Dendritic cell treated with granulocyte-macrophage colony-stimulating factor and Interleukin-4, amounts not matched to agents 40 ng/mL and 50 ng/mL, for 4 days (primary cell): ENCODE measurements around the gene SLC40A1.

Source experiments
- H3K27ac Mint-ChIP-seq: one replicate; pipeline ENCODE4 v1.8.0; 2022; ENCODE audit warnings: mild to moderate bottlenecking, mixed read lengths
- H3K27me3 Mint-ChIP-seq: one replicate; pipeline ENCODE4 v1.8.0; 2022; ENCODE audit warnings: mild to moderate bottlenecking, mixed read lengths
- H3K36me3 Mint-ChIP-seq: one replicate; pipeline ENCODE4 v1.8.0; 2022; ENCODE audit warnings: low read depth, mixed read lengths
- H3K4me1 Mint-ChIP-seq: one replicate; pipeline ENCODE4 v1.8.0; 2022; ENCODE audit warnings: low read depth, mixed read lengths
- H3K4me3 Mint-ChIP-seq: one replicate; pipeline ENCODE4 v1.8.0; 2022; ENCODE audit warnings: mild to moderate bottlenecking, moderate library complexity, mixed read lengths
- H3K9me3 Mint-ChIP-seq: one replicate; pipeline ENCODE4 v1.8.0; 2022; ENCODE audit warnings: mixed read lengths
- intact Hi-C: fragments of 100-400 bp; cut with micrococcal nuclease; formaldehyde crosslinking; loops from one replicate; pipeline ENCODE4 v1.15.0; 2022

SLC40A1 gene, protein sequence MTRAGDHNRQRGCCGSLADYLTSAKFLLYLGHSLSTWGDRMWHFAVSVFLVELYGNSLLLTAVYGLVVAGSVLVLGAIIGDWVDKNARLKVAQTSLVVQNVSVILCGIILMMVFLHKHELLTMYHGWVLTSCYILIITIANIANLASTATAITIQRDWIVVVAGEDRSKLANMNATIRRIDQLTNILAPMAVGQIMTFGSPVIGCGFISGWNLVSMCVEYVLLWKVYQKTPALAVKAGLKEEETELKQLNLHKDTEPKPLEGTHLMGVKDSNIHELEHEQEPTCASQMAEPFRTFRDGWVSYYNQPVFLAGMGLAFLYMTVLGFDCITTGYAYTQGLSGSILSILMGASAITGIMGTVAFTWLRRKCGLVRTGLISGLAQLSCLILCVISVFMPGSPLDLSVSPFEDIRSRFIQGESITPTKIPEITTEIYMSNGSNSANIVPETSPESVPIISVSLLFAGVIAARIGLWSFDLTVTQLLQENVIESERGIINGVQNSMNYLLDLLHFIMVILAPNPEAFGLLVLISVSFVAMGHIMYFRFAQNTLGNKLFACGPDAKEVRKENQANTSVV

DNA sequence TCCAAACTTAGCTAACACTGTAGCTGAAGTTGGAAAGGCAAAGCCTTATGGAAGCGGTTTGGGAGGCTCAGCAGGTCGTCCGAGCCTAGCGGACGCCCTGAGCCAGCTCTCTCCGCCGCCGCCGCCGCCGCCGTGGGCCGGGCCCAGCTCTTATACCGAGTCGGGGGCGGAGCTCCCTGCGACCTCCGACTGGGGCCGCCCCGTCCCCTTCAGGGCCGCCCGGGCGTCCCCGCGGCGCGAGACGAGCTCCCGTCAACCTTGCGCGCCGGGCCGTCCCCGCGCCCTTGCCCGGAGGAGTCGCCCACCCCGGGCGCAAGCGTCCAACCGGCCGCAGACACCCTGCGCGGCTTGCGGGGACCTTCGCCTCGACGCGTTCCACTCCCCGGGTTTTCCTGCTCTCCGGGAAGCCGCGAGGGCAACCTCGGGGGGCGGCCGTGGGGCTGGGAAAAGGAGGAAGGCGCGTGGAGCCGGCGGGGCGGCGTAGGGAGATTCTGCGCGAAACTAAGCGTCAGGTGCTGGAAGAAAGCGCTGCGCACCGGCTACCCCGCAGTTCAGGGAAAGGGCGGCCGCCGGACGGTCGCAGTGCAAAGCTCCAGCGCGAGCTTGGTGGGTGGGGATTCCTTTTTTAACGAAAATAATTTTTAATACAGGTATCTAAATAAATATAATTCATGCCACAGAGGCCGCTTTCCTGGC lies at the start of gene SLC40A1:
Gene SLC40A1 (minus strand): TSS at position 129 of the 696 bp plus-strand sequence. CDS start 326 bp downstream, outside the sequence.
- Mint-ChIP-seq H3K27ac (peak within 1 kb of the TSS; percentile 76), H3K4me3 (peak within 1 kb of the TSS; percentile 92), H3K4me1 (peaks cover 67% of the 10 kb centered on the region), H3K36me3 (peaks cover 27% of the 10 kb centered on the region), H3K9me3 (no peaks in the 10 kb centered on the region), H3K27me3 (peaks cover 14% of the 10 kb centered on the region)
- intact Hi-C loops, result loop anchor here (5.0 kb wide), 2 partner anchors 36 to 139 kb away; partner anchors contain the start of gene WDR75

DNA sequence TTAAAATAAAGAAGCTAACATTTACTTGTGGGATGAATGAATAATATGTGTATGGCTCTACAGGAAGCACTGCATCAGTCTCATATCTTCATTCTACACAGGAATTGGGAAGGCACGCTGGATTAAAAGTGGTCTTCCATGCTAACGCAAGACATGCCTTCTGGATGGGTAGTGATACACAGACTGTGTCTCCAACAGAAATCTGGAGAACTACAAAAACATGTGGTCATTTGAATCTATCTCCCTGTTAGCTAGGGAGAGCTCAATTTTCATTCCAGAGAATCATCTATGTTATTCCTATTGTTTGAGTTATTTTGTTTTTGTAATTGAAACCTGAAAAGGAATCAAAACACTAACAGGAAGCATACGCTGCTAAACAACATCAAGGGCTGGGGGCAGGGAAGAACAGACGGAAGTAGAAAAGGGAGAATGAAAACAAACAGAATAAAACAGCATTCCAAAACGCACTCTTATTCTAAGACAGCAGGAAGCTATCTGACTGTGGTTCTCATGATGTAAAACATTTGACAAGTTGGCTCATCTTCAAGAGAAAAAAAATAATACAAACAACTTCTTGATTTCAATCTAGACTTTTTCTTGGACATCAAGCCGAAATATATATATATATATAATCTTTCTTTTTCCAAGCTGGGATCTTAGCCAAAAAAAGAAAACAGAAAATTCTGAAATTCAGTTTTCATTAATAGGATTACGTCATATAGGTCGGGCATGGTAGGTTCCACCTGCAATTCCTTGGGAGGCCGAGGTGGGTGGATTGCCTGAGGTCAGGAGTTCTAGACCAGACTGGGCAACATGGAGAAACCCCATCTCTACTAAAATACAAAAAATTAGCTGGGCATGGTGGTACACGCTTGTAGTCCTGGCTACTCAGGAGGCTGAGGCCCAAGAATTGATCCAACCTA lies 49.2 kb upstream of the SLC40A1 start:
- Mint-ChIP-seq H3K27ac (no peak overlapping the region), H3K4me1 (no peaks in the 10 kb centered on the region), H3K4me3 (no peak overlapping the region), H3K27me3 (no peaks in the 10 kb centered on the region), H3K9me3 (no peaks in the 10 kb centered on the region), H3K36me3 (no peaks in the 10 kb centered on the region)
- intact Hi-C loops, result loop anchor here (10.0 kb wide), 1 partner anchor 535 kb away; no protein-coding TSS in a partner anchor

DNA sequence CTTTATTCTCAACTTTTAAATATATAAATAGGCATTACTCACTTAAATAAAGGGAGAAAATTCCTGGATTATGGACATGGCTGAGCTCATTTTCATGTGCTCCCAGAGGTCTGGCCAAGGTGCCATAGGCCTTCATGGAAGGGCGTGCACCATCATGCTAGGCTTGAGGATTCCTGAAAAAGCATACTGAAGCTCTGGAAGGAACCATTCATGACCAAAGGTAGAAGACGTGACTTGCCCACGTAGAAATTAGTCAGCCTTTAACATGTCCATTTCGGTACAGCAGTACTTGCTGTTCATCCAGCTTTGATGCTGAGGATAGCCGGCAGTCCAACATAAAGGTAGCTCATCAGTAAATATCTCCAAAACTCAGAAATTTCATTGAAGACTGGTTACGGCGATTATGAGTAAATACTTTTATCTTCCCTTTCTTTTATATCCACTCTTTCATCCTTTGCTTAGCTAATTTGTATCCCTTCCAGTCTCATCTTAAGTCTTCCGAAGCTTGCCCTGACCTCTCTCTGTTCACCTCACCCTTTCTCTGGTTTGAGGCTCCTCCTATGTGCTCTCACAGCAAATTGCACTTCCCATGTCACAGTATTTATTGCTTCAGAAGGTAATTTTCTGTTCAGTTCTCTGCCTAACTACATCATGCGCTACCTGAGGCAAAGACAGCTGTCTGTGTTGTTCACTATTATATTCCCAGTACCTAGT lies 48.4 kb upstream of the SLC40A1 start:
- no peak overlapping the region for H3K27ac Mint-ChIP-seq
- H3K36me3 Mint-ChIP-seq, result no peaks in the 10 kb centered on the region
- H3K9me3 Mint-ChIP-seq, result no peaks in the 10 kb centered on the region
- intact Hi-C loops, result no loop called here
- H3K4me3 Mint-ChIP-seq, result no peak overlapping the region
- no peaks in the 10 kb centered on the region for H3K4me1 Mint-ChIP-seq
- H3K27me3 Mint-ChIP-seq, result no peaks in the 10 kb centered on the region

DNA sequence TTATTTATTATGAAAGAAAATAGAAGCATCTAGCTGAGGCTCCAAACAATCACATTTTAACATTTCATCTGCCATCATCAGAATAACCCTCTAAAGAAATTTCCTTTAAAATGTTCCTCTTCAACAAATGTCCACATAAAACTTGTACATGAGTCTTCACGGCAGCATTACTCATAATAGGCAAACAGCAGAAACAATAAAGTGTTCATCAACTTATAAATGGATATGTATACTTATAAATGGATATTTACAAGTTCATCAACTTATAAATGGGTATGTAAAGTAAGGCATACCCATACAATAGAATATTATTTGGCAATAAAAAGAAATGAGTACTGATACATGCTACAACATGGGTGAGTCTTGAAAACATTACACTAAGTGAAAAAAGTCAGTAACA lies 47.2 kb upstream of the SLC40A1 start:
- H3K36me3 Mint-ChIP-seq, result no peaks in the 10 kb centered on the region
- H3K4me1 Mint-ChIP-seq, result no peaks in the 10 kb centered on the region
- no peak overlapping the region for H3K27ac Mint-ChIP-seq
- H3K4me3 Mint-ChIP-seq, result no peak overlapping the region
- no peaks in the 10 kb centered on the region for H3K27me3 Mint-ChIP-seq
- intact Hi-C loops, result no loop called here
- H3K9me3 Mint-ChIP-seq, result no peaks in the 10 kb centered on the region

DNA sequence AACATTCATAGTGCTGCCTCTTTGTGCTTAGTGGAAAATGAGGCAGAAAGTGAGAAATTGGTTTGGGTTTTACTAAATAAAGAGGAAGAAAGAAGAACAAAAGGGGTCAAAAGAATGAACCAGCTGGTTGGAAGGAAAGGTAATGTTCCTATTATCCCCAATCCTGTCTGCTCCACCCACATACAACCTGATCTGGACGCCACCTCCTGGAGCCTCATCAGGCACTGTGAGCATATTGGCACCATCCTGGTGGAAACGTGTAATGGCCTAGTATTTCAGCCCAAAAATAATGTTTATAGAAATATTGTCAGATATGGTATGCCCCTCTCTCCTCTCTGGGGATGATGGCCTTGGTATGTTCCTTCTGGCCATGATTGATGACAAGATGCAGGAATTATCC lies 45.0 kb upstream of the SLC40A1 start:
- no peak overlapping the region for H3K27ac Mint-ChIP-seq
- H3K4me3 Mint-ChIP-seq, result no peak overlapping the region
- no peaks in the 10 kb centered on the region for H3K36me3 Mint-ChIP-seq
- H3K27me3 Mint-ChIP-seq, result no peaks in the 10 kb centered on the region
- peaks cover under 1% of the 10 kb centered on the region for H3K4me1 Mint-ChIP-seq
- intact Hi-C loops, result no loop called here
- H3K9me3 Mint-ChIP-seq, result no peaks in the 10 kb centered on the region

DNA sequence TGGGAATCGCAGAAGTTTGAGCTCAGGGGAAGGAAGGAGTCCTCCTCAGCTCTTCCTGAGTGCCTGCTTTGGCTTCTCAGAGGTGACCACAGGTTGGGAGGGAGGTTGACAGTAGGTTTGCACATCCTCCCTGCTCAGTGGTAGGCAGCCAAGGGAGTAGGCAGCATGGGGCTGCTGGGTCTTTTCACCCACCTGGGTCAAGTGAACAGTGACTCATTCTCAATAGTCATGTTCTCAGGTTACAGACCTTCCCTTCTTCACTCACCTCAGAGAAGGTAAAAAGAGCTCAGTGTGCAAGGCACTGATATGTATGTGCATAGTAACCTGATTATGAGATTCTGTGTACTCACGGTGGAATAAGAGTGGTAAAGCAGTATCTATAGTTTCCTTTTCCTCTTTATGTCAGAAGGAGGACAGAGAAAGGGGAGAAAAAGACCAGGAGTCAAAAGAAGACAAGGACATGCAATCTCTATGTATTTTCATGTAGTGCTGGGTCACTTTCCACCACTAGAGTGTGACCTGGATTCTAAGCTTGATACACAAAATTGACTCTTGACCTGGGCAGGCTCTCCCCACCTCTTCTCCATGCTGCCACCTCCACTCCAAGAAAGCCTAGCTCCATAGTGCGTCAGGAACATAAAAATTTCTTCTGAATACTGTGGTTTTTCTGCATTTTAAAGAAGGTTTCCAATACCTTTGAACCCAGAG lies 44.2 kb upstream of the SLC40A1 start:
- Mint-ChIP-seq H3K4me3 (no peak overlapping the region), H3K4me1 (peaks cover 5% of the 10 kb centered on the region), H3K27me3 (no peaks in the 10 kb centered on the region), H3K9me3 (no peaks in the 10 kb centered on the region), H3K27ac (no peak overlapping the region), H3K36me3 (no peaks in the 10 kb centered on the region)
- intact Hi-C loops, result no loop called here

DNA sequence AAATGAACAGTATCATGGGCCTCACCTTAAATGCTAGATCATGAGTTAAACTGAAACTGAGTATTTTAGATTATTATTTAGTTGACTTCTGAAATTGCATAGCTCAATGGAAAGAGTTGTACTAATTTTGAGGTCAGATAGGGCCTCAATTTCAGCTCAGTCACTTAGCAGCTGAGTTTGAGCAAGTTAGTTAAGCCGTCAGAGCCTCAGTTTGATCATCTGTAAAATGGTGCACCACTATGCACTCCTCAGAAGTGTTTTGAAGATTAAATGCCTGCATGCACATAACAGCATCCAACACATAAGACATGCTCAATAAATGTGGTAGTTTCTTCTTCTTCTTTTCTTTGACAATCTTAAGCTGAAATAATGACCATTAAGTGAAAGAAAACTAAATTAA lies 42.5 kb upstream of the SLC40A1 start:
- Mint-ChIP-seq H3K36me3 (no peaks in the 10 kb centered on the region), H3K4me1 (peaks cover 5% of the 10 kb centered on the region), H3K27me3 (no peaks in the 10 kb centered on the region), H3K4me3 (no peak overlapping the region), H3K27ac (no peak overlapping the region), H3K9me3 (no peaks in the 10 kb centered on the region)
- intact Hi-C loops, result no loop called here

DNA sequence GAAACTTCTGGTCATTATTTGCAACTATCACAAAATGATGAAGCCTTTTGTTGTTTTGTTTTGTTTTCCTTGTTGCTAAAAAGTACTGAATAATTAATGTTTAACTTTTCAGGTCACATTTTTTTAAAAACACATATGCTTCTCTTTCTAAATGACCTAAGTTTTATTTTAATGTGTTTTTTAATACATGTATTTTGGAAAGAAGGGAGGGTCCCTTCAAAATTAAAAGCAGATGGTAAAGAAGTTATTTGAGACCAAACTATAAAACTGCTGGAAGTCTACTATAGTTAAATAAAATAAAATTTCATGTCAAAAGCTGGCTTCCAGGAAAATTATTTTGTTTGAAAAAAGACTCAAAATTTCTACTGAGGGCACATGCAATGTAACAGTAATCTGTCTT lies 41.2 kb upstream of the SLC40A1 start:
- H3K27ac Mint-ChIP-seq, result no peak overlapping the region
- intact Hi-C loops, result no loop called here
- no peaks in the 10 kb centered on the region for H3K27me3 Mint-ChIP-seq
- H3K4me1 Mint-ChIP-seq, result peaks cover 5% of the 10 kb centered on the region
- no peaks in the 10 kb centered on the region for H3K9me3 Mint-ChIP-seq
- H3K36me3 Mint-ChIP-seq, result no peaks in the 10 kb centered on the region
- no peak overlapping the region for H3K4me3 Mint-ChIP-seq

DNA sequence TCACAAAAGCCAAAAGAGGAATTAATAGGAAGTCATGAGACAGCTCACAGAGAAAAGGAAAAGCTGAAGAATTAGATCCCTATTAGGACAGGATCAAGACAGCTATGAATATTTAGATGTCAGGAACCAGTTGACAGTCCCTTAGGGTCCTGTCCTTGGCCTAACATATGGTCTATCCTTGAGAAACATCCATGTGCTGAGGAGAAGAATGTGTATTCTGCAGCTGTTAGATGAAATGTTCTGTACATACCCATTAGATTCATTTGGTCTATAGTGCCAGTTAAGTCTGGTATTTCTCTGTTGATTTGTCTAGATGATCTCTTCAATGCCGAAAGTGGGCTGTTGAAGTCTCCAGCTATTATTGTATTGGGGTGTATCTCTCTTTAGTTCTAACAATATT lies 37.6 kb upstream of the SLC40A1 start:
- no peak overlapping the region for H3K27ac Mint-ChIP-seq
- H3K4me3 Mint-ChIP-seq, result no peak overlapping the region
- intact Hi-C loops, result loop anchor here (5.0 kb wide), 1 partner anchor 36 kb away; the partner anchor contains the start of gene SLC40A1
- H3K27me3 Mint-ChIP-seq, result no peaks in the 10 kb centered on the region
- H3K9me3 Mint-ChIP-seq, result no peaks in the 10 kb centered on the region
- H3K4me1 Mint-ChIP-seq, result peaks cover 9% of the 10 kb centered on the region
- no peaks in the 10 kb centered on the region for H3K36me3 Mint-ChIP-seq

DNA sequence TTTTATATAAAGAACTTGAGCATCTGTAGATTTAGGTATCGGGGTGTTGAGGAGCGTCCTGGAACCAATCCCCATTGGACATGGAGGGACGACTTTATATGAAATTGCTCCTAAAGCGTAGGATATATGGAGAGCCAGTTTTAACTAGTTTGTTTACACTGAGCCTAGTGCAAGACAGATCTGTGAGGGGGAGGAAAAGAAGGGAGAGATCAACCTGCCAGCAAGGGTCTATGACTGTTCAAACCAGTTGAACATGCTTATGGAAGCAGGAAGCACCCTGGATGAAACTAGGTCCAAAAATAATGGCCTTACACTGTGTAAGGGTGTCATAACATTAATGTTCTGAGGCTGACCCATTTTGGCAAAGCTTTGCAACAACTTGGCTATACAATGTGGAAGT lies 34.0 kb upstream of the SLC40A1 start:
- H3K36me3 Mint-ChIP-seq, result no peaks in the 10 kb centered on the region
- no peaks in the 10 kb centered on the region for H3K27me3 Mint-ChIP-seq
- no peaks in the 10 kb centered on the region for H3K9me3 Mint-ChIP-seq
- no peak overlapping the region for H3K27ac Mint-ChIP-seq
- no peak overlapping the region for H3K4me3 Mint-ChIP-seq
- peaks cover 7% of the 10 kb centered on the region for H3K4me1 Mint-ChIP-seq
- intact Hi-C loops, result no loop called here

DNA sequence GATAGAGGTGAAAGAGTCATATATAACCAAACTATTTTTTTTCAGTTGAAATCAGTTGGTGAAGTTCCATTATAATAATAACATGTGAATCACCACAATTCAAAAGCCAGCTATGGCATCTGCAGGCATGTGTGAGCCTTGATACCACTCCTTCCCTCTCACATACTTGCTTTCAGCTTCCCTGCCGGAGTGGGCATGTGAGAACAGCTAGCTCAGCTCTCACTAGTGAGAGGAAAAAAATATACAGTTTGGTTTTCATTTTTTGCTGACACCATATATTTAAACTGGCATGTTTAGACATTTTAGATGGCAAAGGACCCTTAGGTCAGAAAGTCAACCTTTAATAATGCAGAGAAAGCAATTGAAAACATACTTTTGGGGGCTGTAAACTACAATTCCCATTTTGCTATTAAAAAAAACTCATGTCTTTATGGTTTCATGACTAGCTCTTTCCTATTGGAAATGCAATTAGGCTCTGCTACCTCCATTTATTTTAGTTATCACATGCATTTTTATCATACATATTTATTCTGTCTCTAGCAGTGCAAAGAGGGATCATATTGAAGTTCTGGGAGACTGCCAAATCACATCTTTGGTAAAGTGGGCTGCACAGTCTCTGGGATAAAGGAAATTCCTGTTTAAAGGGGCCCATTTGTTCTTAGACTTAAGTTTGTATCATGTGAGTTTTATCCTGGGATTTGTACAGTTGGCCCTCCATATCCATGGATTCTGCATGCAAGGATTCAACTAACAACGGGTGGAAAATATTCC lies 33.2 kb upstream of the SLC40A1 start:
- H3K9me3 Mint-ChIP-seq, result no peaks in the 10 kb centered on the region
- intact Hi-C loops, result no loop called here
- H3K36me3 Mint-ChIP-seq, result no peaks in the 10 kb centered on the region
- no peaks in the 10 kb centered on the region for H3K27me3 Mint-ChIP-seq
- H3K4me1 Mint-ChIP-seq, result peaks cover 7% of the 10 kb centered on the region
- H3K27ac Mint-ChIP-seq, result peak overlapping the region; percentile 71
- H3K4me3 Mint-ChIP-seq, result no peak overlapping the region

DNA sequence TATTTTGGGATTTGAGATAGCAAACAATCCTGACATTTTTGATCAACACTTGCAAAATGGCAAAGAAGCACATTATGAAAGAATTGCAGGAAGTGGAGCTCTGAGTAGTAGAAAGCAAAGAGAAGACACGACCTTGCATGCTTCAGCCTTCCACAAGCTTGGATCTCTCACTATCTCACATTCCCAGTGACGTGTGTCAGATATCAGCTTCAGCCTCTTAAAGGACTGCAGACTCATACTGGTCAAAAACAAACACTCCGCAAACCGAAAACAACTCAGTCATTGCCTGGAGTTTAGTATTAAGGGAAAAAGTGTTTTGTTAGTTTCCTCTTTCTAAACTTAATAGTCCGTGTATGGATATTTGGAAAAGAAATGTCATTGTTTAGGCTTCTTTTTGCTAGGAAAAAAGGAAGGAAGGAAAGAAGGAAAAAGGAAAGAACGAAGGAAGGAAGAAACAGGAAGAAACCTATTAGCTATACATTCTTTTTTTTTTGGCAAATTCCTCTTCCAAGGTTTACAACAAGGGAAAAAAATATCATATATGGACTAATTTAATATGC lies 32.6 kb upstream of the SLC40A1 start:
- Mint-ChIP-seq H3K9me3 (no peaks in the 10 kb centered on the region), H3K27ac (peak overlapping the region; percentile 71), H3K27me3 (no peaks in the 10 kb centered on the region), H3K36me3 (no peaks in the 10 kb centered on the region), H3K4me1 (peaks cover 7% of the 10 kb centered on the region), H3K4me3 (peak overlapping the region; percentile 65)
- intact Hi-C loops, result no loop called here
